Prostate gland (tissue), 2 donors: ENCODE data around the gene HNF4A.

Source experiments
- POLR2AphosphoS5 ChIP-seq: sonication (generic); formaldehyde crosslinking; IDR thresholded peaks from one replicate; pipeline ENCODE4 v1.6.1; 2017; ENCODE audit warnings: antibody characterized with exemption
- TF ChIP-seq, protein P1 (sequence below), 4 experiments: fragments of 200-600 bp in 2 of 4; fragments of 450-650 bp in 2 of 4; sonication (generic) in 2 of 4; IDR thresholded peaks; 1 replicate in 3 of 4; 2 replicates in 1 of 4; pipeline ENCODE4 v1.5.1; 2016 to 2019; ENCODE audit warnings: antibody characterized with exemption in 4 of 4, mild to moderate bottlenecking in 2 of 4, moderate library complexity in 2 of 4

DNA sequence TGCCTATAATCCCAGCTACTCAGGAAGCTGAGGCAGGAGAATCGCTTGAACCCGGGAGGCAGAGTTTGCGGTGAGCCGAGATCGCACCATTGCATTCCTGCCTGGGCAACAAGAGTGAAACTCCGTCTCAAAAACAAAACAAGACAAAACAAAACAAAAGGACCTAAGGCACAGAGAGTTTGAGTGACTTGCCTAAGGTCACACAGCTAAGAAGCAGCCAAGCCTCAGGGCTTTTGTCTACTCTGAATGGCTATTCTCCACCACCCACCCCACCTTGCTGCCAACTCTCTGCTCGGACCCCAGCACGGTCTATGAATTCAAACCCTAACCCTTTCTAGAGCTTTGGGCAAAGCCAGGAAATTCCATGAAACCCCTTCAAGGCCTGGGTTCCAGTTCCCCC, 101.1 kb downstream of the HNF4A start:
- TF ChIP-seq, protein P1, sequence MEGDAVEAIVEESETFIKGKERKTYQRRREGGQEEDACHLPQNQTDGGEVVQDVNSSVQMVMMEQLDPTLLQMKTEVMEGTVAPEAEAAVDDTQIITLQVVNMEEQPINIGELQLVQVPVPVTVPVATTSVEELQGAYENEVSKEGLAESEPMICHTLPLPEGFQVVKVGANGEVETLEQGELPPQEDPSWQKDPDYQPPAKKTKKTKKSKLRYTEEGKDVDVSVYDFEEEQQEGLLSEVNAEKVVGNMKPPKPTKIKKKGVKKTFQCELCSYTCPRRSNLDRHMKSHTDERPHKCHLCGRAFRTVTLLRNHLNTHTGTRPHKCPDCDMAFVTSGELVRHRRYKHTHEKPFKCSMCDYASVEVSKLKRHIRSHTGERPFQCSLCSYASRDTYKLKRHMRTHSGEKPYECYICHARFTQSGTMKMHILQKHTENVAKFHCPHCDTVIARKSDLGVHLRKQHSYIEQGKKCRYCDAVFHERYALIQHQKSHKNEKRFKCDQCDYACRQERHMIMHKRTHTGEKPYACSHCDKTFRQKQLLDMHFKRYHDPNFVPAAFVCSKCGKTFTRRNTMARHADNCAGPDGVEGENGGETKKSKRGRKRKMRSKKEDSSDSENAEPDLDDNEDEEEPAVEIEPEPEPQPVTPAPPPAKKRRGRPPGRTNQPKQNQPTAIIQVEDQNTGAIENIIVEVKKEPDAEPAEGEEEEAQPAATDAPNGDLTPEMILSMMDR (IDR thresholded peaks at IDR 0.05), result no peak
- TF ChIP-seq POLR2AphosphoS5, result no peak
